GM19328 (cell line): ENCODE measurements around the gene RTBDN.
A peak's percentile ranks its signal among the peaks of the same experiment; 100 is the strongest.
"Not testable (repeated sequence)": the region's sequence is repeated elsewhere in the genome, so short reads cannot be mapped to it uniquely, and the experiment has no call there.

ENCODE experiments used
- ATAC-seq: cut with Tn5 transposase; IDR thresholded peaks from one replicate; pipeline ENCODE4 v1.9.1; 2021; ENCODE audit warnings: mild to moderate bottlenecking, moderate library complexity; ENCODE audit not compliant: unreplicated experiment

RTBDN gene

DNA sequence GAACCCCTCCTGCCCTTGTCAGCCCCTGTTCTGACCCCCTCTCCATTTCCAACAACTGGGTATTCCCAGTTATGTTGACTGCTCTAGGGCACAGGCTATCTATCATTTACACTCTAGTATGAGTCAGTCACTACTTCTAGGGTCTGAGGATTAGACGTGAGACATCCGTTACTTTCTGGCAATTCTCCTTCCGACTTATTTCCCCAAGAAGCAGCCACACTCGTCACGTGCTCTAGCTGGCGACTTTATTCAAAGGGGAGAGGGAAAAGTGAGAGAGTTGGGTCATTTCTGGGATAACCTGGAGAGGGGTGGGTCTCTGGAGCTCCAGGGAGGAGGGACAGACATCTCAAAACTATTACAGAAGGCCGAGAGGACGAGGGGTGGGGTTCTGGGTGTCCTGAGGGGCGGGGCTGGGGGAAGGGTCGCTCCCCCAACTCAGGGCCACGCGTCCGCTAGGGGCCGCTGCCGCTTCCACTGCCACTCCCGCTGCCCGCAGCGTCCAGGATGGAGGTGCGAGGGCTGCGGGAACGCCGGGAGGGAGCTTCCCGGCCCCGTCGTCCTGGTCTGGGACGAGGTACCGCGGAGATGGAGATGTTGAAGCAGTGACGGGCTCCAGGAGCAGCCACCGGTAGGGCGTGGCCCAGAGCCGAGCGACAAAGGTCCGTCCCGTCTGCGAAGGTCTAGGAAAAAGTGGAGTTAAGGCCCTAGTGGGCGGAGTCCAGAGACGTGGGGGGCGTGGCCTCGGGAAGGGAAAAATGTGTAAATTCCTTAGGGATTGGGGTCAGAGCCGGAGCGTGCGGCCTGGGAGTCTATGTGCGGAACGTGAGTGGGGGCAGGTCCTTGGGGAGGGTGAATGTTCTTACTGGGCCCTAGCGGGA, 8.9 kb downstream of the RTBDN start:
- no peak for ATAC-seq

DNA sequence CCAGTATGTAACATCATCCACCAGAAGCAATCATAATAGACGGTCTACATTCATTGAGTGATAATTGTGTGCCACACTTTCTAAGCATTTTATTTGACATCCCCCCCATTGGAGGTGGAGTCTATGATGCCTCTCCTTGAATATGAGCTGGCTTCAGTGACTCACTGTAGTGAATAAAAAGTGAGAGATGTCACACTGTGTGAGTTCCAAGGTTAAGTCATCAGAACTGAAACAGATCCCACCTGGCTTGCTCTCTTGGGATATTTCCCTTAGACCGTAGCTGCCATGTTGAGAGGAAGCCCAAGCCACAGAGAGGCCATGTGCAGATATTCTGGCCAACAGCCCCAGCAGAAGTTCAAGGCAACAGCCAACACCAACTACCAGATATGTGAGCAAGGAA, 12.6 kb downstream of the RTBDN start:
- no peak for ATAC-seq

DNA sequence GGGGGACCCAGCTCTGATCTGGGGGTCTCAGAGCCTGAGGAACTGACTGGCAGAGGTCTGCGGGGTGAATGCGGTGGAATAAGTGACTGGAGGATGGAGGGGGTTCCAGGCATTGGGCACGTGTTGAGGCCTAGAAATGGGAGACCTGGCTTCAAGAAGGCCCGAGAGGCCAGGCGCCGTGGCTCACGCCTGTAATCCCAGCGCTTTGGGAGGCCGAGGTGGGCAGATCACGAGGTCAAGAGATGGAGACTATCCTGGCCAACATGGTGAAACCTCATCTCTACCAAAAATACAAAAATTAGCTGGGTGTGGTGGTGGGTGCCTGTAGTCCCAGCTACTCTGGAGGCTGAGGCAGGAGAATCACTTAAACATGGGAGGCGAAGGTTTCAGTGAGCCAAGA, 16.6 kb downstream of the RTBDN start:
- not testable (repeated sequence) for ATAC-seq

DNA sequence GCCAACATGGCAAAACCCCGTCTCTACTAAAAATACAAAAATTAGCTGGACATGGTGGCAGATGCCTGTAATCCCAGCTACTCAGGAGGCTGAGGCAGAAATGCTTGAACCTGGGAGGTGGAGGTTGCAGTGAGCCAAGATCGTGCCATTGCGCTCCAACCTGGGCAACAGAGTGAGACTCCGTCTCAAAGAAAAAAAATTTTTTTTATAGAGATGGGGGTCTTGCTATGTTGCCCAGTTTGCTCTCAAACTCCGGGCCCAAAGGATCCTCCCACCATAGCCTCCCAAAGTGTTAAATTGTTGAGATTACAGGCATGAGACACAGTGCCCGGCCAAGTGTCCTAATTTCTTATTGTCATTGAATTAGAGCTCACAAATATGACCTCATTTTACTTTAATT, 17.2 kb downstream of the RTBDN start:
- ATAC-seq: not testable (repeated sequence)

DNA sequence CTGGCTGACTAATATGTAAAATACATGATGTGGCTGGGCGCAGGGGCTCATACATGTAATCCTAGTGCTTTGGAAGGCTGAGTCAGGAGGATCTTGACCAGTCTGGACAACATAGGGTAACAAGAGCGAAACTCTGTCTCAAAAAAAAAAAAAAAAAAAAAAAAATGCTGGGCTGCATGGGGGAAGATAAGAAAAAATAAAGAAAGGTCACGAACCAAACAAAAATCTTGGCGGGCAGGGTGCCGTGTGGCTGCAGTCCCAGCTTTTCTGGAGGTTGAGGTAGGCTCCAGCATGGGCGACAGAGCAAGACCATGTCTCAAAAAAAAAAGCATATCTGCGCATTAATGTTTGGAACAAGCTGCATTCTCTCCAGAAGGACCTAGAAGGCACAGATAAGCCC, 19.3 kb downstream of the RTBDN start:
- ATAC-seq: no peak

DNA sequence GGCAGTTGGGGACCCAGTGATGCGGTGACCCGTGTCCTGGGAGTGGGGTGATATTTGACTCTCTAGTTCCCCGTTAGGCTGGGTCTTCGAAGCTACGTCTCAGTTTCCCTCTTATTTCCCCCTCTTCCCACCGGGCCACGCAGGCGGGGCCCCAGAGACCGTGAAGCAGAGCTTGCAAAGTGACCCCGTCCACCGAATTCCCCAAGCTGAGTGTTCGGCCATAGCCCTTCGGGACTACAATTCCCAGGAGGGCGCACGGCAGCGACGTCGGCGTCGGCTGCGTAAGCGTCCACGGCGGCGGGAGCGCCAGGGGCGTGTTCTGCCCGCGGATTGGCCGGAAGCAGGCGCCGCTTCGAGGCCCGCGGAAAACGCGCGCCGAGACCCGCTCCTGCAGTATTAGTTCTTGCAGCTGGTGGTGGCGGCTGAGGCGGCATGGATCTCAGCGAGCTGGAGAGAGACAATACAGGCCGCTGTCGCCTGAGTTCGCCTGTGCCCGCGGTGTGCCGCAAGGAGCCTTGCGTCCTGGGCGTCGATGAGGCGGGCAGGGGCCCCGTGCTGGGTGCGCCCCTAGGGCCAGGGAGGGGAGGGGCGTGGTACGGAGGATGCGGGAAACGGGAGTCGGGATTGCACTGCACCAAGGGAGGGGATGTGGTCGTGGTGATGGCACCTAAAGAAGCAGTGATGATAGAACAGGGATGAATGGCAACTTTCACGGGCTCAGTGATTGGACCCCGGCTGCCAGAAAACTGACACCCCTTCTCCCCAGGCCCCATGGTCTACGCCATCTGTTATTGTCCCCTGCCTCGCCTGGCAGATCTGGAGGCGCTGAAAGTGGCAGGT, 27.9 kb downstream of the RTBDN start, which contains the start of gene RNASEH2A:
TSS of gene RNASEH2A (plus strand) at position 343 of the 840 bp plus-strand sequence. CDS start at position 433, 90 bp downstream.
- peak; percentile 77 for ATAC-seq

DNA sequence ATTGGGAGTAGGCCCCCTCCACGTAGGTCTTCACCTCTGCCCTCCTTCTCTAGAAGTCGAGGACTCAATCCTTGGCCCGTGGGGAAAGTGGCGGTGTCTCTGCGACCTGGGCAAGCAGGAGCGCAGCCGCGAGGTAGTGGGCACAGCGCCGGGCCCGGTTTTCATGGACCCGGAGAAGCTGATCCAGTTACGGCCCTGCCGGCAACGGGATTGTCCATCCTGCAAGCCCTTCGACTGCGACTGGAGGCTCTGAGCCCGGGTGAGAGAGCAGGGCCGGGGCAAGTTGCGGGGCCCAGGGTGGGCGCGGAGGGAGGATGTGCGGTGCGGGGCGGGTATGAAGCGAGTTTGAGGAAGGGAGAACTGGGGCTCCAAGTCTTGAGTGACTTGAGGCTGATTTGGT, 30.3 kb downstream of the RTBDN start:
- no peak for ATAC-seq

DNA sequence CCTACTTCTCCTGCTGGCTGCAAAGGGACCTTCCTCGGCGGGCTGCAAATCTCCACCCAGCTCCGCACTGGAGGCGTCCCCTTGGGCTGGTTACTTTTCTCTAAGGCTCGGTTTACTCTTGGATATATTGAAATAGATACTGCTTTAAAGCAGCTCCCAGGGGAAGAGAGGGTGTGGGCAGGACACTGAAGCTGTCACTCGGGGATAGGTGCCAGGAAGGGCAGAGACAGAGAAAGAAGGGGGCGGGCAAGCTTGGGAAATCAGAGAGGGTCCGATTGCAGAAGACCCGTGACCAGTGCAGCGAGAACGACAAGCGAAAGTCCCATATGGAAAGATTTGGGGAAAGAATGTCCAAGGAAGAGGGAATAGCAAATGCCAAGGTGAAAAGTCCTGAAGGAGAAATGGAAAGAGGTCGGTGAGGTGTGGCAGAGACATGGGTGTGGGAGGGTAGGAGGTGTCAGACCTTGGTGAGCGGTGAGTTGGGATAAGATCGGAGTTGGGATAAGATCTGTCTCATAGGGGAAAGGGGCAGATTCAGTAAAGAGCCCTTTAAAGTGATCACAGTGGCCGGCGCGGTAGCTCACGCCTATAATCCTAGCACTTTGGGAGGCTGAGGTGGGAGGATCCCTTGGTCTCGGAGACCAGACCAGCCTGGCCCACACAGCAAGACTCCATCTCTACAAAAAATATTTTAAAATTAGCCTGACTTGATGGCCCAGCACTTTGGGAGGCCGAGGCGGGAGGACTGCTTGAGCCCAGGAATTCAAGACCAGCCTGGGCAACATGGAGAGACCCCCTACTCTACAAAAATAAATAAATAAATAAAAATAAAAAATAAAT, 31.9 kb downstream of the RTBDN start:
- no peak for ATAC-seq

DNA sequence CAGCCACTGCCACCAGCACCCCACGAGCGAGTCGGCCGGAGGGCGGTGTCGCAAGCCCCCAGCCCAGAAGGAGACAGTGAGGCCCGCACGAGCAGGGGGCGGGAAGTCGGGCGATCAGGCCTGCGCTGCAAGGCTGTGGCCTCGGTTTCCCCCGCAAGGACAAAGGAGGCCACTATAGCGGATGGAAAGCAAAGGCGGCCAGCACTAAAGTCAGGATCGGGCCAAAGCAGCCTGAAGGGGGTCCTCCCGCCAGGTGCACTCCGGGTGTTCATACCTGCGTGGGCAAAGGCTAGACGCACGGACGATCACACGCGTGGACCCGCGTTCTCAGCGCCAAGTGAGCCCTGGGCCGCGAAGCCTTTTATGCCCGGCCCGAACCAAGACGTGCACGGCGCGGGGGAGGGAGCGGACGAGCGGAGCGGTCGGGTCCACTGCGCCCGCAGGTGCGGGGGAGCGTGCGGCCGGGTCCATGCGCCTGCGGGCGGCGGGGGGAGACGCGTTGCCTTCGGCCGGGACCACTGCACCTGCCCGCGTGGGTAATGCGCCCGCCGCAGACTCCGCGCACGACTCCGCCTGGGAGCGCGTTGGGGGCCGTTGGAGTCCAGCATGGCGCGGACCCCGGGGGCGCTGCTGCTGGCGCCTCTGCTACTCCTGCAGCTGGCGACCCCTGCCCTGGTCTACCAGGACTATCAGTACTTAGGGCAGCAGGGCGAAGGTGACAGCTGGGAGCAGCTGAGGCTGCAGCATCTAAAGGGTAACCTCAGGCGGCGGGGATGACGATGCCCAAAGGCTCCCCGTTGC, 32.7 kb downstream of the RTBDN start, which contains the start of the genes PRDX2 and THSD8:
TSS of gene PRDX2 (minus strand) at position 335 of the 801 bp plus-strand sequence. CDS start 539 bp downstream, outside the sequence.
TSS of gene THSD8 (plus strand) at position 604 of the 801 bp plus-strand sequence. CDS start at position 607, 3 bp downstream.
- no peak for ATAC-seq

DNA sequence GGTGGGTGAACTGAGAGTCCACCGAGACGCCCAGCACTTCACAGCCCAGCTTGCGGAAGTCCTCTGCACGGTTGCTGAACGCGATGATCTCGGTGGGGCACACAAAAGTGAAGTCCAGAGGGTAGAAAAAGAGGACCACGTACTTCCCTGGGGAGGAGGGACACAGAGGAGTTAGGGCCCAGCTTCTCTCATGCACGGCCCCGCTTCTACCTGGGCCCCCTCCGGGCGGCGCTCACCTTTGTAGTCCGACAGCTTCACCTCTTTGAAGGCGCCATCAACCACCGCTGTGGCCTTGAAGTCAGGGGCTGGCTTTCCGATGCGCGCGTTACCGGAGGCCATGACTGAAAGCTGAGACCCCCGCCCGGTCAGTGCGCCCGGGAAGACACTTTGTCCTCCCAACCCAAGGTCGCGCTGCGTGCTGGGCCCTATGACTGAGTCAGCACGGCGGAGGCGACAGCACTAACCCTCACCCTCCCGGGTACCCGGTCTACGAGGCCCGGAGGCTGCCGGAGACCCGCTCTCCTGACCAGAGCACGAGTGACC, 33.4 kb downstream of the RTBDN start:
- ATAC-seq: no peak

DNA sequence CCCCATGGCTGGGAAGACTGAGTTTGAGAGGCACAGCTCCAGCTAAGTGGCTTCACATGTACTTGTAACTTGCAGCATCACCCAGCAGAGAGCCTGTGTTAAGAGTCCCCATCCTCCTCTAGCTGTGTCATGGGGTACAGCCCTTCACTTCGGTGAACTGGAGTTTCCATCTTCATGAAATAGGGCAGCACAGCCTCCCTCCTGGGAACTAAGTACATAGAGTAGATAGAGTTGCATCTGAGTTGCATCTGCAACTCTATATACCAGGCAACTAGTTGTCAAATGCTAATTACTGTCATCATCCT, 34.0 kb downstream of the RTBDN start:
- ATAC-seq: no peak

DNA sequence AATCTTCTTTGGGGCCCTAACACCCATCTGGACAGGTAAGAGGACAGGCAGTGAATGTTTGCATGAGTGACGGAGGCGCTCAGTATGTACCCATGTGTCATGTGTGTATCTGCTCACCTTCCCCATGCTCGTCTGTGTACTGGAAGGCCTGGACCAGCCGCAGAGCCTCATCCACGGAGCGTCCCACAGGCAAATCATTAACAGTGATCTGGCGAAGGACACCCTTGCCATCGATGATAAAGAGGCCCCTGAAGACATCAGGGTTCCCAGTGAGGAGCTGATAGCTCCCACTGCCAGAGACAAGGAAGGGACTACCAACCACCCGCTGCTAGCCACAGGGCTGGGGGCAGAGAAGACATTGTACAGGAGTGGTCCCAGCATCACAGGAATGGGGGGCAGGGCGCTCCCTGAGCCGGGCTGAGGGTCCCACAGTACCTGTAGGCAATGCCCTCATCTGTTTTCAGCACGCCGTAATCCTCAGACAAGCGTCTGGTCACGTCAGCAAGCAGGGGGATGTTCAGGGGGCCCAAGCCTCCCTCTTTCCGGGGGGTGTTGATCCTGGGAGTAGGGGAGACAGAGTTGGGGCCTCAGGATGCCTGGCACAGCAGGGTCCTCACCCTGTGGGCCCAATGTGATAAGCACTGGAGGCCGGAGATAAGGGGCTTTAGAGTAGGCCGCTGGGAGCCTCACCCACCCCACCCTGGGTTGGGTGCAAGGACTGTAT, 34.5 kb downstream of the RTBDN start:
- ATAC-seq: no peak

DNA sequence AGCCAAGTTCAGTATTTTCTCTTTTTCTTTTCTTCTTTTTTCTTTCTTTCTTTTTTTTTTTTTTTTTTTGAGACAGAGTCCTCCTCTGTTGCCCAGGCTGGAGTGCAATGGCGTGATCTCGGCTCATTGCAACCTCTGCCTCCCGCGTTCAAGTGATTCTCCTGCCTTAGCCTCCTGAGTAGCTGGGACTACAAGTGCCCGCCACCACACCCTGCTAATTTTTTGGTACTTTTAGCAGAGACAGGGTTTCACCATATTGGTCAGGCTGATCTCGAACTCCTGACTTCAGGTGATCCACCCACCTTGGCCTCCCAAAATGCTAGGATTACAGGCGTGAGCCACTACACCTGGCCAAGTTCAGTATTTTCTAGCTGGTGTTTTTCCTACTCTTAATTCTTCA, 36.8 kb downstream of the RTBDN start:
- not testable (repeated sequence) for ATAC-seq

DNA sequence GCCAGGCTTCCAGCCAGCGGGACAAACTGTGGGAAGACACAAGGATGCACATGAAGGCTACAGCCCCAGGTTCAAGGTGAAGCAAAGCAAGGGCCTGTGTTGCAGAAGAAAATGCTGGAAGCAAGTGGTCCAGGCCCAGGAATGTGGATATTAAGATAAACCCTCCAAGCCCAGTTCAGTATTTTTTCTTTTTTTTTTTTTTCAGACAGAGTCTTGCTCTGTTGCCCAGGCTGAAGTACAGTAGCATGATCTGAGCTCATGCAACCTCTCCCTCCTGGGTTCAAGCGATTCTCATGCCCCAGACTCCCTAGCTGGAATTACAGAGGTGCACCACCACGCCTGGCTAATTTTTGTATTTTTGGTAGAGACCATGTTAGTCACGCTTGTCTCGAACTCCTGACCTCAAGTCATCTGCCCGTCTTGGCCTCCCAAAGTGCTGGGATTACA, 37.2 kb downstream of the RTBDN start:
- no peak for ATAC-seq

DNA sequence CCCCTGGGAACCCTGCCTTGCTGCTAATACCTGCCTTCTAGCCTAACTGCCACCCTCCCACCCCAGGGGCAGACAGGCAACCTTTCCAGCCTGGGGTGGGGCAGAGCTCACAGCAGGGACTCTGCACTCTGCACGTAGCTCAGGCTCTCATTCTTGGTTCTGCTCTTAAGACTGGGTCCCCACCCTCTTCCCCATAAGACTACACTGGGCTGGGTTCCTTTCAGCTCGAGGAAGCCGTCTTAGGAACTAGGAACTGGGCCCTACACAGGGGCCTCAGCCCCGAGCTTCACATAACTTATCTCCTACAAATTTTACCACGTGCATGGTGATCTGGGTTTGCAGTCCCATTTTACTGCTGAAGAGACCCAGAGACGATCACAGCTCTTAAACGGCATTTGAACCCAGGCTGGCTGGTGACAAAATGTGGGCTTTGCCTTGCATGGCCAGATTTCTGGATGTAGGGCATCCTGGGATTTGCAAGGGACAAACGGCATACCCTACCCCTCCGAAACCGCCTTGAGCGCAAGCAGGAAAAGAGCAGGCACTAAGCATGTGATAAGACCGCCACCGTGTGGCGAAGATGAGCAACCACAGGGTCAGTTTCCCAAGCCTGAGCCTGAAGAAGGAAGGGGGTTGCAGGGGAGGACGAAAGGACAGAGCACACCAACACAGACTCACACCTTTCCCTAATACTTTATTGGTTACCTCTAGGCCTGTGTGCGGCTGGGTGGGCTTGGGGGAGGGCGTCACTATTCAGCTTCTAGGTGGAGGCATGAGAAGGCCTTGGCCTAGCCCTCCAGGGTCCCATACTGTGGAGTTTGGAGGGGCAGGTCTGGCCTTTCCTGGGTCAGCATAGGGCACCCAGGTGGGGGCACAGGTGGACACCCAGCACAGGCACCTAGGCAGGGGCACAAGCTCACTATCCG, 38.0 kb downstream of the RTBDN start:
- ATAC-seq: no peak

DNA sequence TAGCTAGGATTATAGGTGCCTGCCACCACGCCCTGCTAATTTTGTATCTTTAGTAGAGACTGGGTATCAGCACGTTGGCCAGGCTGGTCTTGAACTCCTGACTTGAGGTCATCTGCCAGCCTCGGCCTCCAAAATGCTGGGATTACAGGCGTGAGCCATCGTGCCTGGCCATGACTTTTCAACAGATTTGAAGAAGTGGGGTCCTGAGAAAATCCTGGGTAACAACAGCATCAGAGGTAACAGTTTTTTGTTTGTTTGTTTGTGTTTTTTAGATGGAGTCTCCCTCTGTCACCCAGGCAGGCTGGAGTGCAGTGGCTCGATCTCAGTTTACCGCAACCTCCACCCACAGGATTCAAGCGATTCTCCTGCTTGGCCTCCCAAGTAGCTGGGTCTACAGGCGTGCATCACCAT, 39.4 kb downstream of the RTBDN start:
- no peak for ATAC-seq

DNA sequence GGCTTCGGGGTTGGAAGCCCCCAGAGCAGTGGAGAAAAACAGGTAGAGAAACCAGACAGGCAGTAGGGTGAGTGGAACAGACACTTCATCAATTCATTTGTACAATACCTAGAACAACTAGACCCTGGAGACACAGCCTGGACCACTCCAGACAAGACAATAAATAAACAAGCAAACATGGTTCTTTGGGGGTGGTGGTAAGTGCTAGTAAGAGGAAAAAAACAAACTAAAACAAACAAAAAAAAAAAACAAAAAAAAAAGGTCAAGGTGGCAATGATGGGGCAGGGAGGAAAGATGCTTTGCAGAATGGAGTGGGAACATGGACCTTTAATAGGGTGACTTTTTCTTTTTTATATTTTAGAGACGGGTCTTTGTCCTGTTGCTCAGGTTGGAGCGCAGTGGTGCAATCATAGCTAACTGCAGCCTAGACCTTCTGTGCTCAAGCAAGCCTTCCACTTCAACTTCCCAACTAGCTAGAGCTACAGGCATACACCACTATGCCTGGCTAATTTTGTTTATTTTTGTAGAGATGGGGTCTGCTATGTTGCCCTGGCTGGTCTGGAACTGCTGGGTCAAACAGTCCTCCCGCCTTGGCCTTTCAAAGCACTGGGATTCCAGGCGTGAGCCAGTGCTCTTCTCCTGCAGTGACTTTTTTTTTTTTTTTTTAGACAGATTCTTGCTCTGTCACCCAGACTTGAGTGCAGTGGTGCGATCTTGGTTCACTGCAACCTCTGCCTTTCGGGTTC, 40.0 kb downstream of the RTBDN start:
- no peak for ATAC-seq
